Transverse colon (tissue), 3 donors: ENCODE data around the gene RERE.
"Not testable (repeated sequence)": the region's sequence is repeated elsewhere in the genome, so short reads cannot be mapped to it uniquely, and the experiment has no call there.

ENCODE experiments used
- EP300 ChIP-seq: sonication (generic); formaldehyde crosslinking; IDR thresholded peaks from one replicate; pipeline ENCODE4 v1.6.1; 2017; ENCODE audit warnings: antibody characterized with exemption, low read depth
- POLR2A ChIP-seq: fragments of 450-650 bp; IDR thresholded peaks from one replicate; pipeline ENCODE4 v1.6.1; 2016; ENCODE audit warnings: antibody characterized with exemption, mild to moderate bottlenecking, moderate library complexity
- TF ChIP-seq, protein P1 (sequence below), 5 experiments: fragments of 200-600 bp in 3 of 5; fragments of 450-650 bp in 2 of 5; sonication (generic) in 3 of 5; IDR thresholded peaks; 1 replicate in 2 of 5; 2 replicates in 3 of 5; pipeline ENCODE4 v1.5.1; 2016 to 2017; ENCODE audit warnings: antibody characterized with exemption in 5 of 5, inconsistent platforms in 3 of 5, mild to moderate bottlenecking in 2 of 5, moderate library complexity in 1 of 5

DNA sequence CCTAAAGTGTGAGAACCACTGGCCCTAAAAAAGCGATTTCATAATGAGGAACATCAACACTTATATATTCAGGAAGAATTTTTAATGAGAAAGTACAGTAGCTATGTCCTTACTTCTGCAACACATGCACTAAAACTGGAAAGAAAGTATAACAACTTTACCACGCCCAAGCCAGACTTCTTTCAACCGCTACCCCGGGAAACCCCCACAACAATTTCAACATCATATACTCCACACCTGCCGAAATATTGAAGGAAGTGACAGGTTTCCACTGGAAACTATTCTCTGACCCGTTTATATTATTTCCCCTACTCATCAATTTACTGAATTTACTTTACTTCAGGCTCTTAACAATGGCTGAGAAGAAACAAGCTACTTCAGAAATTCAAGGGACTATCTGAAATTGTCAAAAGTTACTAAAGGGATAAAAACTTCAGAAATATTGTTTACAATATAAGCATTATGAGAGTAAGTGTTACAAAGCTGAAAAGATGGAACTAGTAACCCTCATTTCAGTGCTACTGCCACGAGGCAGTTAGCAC lies 193.7 kb downstream of the RERE start:
- TF ChIP-seq, protein P1, sequence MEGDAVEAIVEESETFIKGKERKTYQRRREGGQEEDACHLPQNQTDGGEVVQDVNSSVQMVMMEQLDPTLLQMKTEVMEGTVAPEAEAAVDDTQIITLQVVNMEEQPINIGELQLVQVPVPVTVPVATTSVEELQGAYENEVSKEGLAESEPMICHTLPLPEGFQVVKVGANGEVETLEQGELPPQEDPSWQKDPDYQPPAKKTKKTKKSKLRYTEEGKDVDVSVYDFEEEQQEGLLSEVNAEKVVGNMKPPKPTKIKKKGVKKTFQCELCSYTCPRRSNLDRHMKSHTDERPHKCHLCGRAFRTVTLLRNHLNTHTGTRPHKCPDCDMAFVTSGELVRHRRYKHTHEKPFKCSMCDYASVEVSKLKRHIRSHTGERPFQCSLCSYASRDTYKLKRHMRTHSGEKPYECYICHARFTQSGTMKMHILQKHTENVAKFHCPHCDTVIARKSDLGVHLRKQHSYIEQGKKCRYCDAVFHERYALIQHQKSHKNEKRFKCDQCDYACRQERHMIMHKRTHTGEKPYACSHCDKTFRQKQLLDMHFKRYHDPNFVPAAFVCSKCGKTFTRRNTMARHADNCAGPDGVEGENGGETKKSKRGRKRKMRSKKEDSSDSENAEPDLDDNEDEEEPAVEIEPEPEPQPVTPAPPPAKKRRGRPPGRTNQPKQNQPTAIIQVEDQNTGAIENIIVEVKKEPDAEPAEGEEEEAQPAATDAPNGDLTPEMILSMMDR (IDR thresholded peaks at IDR 0.05): not testable (repeated sequence)
- TF ChIP-seq EP300, POLR2A: not testable (repeated sequence)
